GM12873 (cell line): ENCODE measurements around the gene ANKRD40.

Experiments
- TF ChIP-seq, protein P1 (sequence below): IDR thresholded peaks from 2 replicates; pipeline ENCODE4 v1.5.1; 2012; ENCODE audit warnings: low read depth, mild to moderate bottlenecking, moderate library complexity, low read length, control low read depth; ENCODE audit not compliant: insufficient read depth; ENCODE audit errors: missing control alignments

ANKRD40 gene

DNA sequence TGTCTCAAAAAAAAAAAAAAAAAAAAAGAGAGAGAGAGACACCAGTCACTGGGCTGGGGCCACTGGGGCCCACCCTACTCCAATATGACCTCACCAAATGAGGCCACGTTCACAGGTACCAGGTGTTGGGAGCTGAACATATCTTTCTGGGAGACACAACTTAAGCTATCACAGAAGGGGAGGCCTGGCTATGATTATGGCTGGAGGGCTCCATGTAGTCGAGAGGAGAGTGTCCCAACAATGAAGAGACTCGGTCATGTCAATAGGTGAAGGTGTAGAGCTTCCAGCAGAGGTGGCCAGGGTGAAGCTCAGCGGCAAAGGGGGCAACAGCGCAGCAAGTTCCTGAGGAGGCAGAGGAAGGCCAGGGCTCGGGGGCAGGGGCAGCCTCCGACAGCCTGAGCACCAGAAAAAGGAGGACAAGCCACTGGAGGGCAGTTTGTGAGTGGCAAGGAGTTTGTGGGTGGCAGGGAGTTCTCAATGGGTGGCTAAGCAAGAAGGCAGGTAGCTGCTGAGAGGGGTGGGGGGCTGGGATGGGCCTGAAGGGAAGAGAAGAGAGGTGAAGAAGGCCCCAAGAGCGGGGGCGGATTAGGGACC lies 45.0 kb downstream of the ANKRD40 start:
- TF ChIP-seq, protein P1, sequence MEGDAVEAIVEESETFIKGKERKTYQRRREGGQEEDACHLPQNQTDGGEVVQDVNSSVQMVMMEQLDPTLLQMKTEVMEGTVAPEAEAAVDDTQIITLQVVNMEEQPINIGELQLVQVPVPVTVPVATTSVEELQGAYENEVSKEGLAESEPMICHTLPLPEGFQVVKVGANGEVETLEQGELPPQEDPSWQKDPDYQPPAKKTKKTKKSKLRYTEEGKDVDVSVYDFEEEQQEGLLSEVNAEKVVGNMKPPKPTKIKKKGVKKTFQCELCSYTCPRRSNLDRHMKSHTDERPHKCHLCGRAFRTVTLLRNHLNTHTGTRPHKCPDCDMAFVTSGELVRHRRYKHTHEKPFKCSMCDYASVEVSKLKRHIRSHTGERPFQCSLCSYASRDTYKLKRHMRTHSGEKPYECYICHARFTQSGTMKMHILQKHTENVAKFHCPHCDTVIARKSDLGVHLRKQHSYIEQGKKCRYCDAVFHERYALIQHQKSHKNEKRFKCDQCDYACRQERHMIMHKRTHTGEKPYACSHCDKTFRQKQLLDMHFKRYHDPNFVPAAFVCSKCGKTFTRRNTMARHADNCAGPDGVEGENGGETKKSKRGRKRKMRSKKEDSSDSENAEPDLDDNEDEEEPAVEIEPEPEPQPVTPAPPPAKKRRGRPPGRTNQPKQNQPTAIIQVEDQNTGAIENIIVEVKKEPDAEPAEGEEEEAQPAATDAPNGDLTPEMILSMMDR = no peak

DNA sequence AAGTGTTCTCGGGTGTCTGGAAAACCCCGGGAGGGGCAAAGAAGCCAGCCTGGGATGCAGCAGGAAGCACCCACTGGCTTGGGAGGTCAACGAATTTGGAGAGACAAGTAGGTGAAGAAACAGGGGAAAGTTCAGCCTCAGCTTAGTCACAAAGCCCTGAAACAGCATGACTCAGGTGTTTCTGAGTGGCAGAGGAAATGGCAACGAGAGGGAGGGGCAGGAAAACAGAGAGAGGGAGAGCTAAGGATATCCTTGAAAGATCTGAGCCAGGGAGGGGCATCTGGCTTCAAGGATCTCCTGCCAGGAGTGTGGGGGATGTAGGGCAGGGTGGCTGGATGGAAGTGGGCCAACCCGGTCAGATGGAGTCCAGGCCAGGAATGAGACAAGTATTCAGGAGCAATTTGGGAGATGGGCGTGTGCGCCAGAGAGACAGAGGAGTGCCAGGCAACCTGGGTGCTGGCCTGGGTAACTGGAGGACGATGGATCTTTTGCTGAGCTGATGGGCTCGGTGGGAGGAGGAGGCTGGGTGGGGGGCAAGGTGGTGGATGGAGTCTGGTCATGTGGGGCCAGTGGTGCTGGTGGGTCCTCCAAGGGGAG lies 45.8 kb downstream of the ANKRD40 start:
- TF ChIP-seq, protein P1 = no peak

DNA sequence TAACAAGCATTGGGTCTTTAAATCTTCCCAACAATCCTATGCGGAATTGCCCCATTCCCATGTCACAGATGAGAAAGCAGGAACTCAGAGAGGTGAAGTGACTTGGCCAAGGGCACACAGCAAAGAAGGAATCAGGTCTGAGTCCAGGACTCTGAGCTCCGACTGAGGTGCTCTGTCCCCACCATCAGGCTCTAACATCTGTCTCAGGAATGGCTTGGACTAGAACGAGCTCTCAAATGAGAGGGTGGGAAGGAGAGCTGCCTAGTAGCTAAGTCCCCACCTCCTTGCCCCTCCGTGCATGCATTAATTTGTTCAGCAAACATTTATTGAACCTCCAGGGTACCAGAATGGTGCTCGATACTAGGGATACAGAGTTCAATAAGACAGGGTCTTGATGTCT lies 46.4 kb downstream of the ANKRD40 start:
- TF ChIP-seq, protein P1 = no peak

DNA sequence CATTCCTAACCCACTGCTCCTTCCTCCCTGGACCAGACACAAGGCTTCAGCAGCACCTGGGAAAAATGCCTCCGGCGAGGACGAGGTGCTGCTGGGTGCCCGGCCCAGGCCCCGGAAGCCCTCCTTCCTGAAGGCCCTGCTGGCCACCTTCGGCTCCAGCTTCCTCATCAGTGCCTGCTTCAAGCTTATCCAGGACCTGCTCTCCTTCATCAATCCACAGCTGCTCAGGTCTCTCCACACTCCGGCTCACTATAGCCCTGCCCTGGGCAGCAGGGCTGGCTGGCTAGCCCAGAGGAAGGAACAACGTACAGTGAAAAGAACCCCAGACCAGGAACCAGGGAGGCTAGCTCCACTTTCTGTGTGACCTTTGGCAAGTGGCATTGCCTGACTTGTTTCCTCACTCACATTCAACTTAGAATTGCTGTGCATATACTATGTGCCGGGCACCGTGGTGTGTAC lies 46.8 kb downstream of the ANKRD40 start:
- TF ChIP-seq, protein P1 = no peak

DNA sequence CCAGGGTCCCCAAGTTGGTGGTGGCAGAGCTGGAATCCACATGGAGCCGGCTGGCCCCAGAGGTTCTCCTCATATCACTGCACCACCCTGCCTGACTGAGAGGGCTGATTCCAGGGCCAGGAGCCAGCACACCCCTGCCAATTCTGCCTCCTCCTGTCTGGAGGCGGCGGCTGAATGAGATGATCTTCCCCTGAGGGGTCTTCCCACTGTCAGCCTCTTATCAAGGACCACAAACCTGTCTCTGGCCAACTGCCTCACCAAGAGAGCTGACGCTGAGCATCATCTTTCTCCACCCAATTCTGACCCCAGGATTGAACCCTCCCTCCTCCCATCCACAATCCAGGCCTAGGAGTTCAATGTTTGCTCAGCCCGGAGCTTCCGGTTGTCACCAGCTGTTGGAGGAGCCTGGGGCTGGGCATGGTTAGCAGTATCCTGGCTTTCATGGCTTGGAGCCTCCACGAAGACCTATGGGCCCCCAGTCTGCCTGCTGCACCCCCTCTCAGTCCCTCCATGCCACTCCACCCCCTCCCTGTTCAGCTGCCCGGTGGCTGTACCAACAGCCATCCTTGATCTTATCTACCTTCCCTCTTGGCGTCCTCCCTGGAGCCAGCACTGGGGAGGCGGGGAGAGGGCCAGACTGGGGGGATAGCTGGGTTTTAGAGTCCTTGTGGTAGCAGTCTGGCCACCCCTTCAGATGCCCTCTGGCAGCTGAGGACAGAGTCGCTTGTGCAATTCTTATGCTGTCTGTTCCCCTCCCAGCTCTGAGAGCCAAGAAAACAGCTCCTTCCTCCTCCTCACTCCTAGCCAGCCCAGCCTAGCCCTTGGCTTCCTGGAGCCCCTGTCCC lies 47.5 kb downstream of the ANKRD40 start:
- TF ChIP-seq, protein P1 = no peak

DNA sequence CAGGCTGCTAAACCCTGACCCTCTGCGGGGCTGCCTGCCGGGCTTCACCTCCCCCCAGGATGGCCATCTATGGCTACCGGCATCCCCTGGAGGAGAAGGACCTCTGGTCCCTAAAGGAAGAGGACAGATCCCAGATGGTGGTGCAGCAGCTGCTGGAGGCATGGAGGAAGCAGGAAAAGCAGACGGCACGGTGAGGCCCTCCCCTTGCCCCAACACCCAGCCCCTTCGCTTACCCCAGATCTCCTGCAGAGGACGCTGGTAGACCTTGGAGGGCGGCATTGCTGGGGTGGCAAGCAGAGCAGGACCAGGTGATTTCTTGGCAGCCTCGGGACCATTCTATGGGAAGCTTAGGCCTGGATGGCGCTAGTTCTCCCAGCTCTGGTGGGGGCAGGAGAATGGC lies 48.5 kb downstream of the ANKRD40 start:
- TF ChIP-seq, protein P1 = no peak

DNA sequence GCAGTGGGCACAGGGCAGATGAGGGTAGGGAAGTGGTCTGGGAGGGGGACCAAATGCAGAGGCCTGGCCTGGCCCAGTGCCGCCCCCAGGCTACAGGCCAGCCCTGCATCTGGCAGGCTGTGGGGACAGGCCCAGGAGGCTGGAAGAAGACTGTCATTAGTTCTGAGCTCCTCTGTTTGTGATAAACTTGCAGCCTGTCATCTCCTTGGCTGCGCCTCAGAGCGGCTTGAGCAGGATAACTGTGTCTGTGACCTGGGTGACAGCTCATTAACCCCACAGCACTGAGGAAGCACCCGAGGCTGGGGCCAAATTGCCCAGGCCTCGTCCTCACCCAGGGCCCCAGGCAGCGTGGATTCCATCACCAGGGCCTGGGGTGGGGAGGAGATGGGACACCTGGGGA lies 49.1 kb downstream of the ANKRD40 start:
- TF ChIP-seq, protein P1 = no peak
